Prostate gland (tissue), 2 donors: ENCODE data around the gene GABRG3.

Source experiments
- POLR2A ChIP-seq: fragments of 450-650 bp; IDR thresholded peaks from one replicate; pipeline ENCODE4 v1.6.1; 2016; ENCODE audit warnings: antibody characterized with exemption, mild to moderate bottlenecking
- POLR2AphosphoS5 ChIP-seq: sonication (generic); formaldehyde crosslinking; IDR thresholded peaks from one replicate; pipeline ENCODE4 v1.6.1; 2017; ENCODE audit warnings: antibody characterized with exemption
- TF ChIP-seq, protein P1 (sequence below), 4 experiments: fragments of 200-600 bp in 2 of 4; fragments of 450-650 bp in 2 of 4; sonication (generic) in 2 of 4; IDR thresholded peaks; 1 replicate in 3 of 4; 2 replicates in 1 of 4; pipeline ENCODE4 v1.5.1; 2016 to 2019; ENCODE audit warnings: antibody characterized with exemption in 4 of 4, mild to moderate bottlenecking in 2 of 4, moderate library complexity in 2 of 4

- TF ChIP-seq, protein P1, sequence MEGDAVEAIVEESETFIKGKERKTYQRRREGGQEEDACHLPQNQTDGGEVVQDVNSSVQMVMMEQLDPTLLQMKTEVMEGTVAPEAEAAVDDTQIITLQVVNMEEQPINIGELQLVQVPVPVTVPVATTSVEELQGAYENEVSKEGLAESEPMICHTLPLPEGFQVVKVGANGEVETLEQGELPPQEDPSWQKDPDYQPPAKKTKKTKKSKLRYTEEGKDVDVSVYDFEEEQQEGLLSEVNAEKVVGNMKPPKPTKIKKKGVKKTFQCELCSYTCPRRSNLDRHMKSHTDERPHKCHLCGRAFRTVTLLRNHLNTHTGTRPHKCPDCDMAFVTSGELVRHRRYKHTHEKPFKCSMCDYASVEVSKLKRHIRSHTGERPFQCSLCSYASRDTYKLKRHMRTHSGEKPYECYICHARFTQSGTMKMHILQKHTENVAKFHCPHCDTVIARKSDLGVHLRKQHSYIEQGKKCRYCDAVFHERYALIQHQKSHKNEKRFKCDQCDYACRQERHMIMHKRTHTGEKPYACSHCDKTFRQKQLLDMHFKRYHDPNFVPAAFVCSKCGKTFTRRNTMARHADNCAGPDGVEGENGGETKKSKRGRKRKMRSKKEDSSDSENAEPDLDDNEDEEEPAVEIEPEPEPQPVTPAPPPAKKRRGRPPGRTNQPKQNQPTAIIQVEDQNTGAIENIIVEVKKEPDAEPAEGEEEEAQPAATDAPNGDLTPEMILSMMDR (IDR thresholded peaks at IDR 0.05), result no peak
- no peak for TF ChIP-seq POLR2AphosphoS5
- no peak for TF ChIP-seq POLR2A
Observed at GRCh38 chr15:27535445-27536129, 564.6 kb downstream of the GABRG3 start.
